Colonic mucosa (tissue), 4 donors: ENCODE data around the gene PPP3CA. TPM values are rescaled to one million over a fixed set of nuclear protein-coding genes. Genes with fewer than 3 reads are reported as not detected.

Experiments used
- DNase-seq: peaks from one replicate; pipeline ENCODE4 v3.0.0-alpha.2; 2020
- H3K27ac ChIP-seq: fragments of 200-600 bp; one replicate; pipeline ENCODE4 v1.8.0; 2021
- H3K27me3 ChIP-seq: fragments of 200-600 bp; one replicate; pipeline ENCODE4 v1.8.0; 2021
- H3K36me3 ChIP-seq: fragments of 200-600 bp; one replicate; pipeline ENCODE4 v1.8.0; 2021
- H3K4me1 ChIP-seq: fragments of 200-600 bp; one replicate; pipeline ENCODE4 v1.8.0; 2021; ENCODE audit warnings: mild to moderate bottlenecking
- H3K4me3 ChIP-seq: fragments of 200-600 bp; one replicate; pipeline ENCODE4 v1.8.0; 2021
- H3K9ac ChIP-seq, 2 donors: one replicate each; pipeline ENCODE4 v1.7.0; 2013; ENCODE audit warnings: control low read depth in 2 of 2, low read depth in 2 of 2, low read length in 2 of 2
- H3K9me3 ChIP-seq: fragments of 200-600 bp; one replicate; pipeline ENCODE4 v1.8.0; 2021
- CTCF ChIP-seq: fragments of 200-600 bp; IDR thresholded peaks from one replicate; pipeline ENCODE4 v1.8.0; 2022; ENCODE audit warnings: antibody characterized with exemption, mild to moderate bottlenecking
- intact Hi-C: fragments of 100-400 bp; cut with DNase I; formaldehyde crosslinking; loops from one replicate; pipeline ENCODE4 v1.14.1; 2022
- total RNA-seq, 2 donors: library from RNA; stranded (reverse); fragmentation: NEBNext Ultra II Directional in 1 of 2; extraction: Animal tissue kit (Norgen Biotek cat#: 25700) in 1 of 2; gene quantifications; one replicate each; pipeline ENCODE4 v1.2.1, GENCODE V29; 2021
- donor health status: healthy.
- donor health status: DM: no; HTN: no; CAD: no.
- donor health status: DM: no; HTN: no; CAD: no.

The PPP3CA gene
- total RNA-seq, 2 donors from 2014 or later: 34.5 to 43.9 TPM

DNA sequence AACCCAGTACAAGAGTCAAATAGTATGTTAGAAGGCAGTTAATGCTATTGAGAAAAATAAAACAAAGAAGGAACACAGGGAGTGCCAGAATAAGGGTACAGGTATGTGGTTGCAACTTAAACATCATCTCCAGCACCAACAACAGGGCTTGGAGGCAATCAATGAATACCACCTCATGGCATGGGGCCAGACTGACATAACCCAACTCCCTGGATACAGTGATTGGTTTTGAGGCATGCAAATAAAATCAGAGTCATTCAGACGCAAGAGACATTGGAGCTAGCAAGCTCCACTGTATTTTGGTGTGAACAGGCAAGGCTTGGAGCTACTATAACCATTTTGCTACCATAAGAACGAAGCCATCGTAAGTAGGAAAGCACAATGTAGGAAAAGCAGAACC is 56.7 kb downstream of the PPP3CA start:
- no peak overlapping the region for H3K9ac ChIP-seq
- H3K27ac ChIP-seq: no peak overlapping the region
- TF ChIP-seq CTCF: no peak
- no peaks in the 10 kb centered on the region for H3K27me3 ChIP-seq
- H3K4me3 ChIP-seq: no peak overlapping the region
- no peaks in the 10 kb centered on the region for H3K9me3 ChIP-seq
- DNase-seq: no peak
- H3K4me1 ChIP-seq: no peaks in the 10 kb centered on the region
- intact Hi-C loops: no loop called here
- H3K36me3 ChIP-seq: no peaks in the 10 kb centered on the region

DNA sequence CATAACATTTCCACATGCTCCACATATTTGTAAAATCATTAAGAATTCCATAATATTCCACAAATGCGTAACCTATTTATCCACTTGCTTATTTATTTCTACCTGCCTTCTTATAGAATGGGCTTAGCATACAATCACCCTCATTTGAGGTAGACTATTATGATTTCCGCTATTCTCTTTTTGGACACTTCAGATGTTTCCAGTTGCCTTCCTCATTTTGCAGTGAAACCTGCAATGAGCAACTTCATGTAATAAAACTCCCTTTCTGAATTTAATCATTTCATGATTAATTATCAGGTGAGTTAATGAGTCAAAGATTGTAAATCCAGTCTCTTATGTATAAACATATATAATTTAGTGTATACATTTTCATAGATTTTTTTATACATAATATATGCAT is 58.0 kb downstream of the PPP3CA start:
- Histone ChIP-seq H3K36me3 (no peaks in the 10 kb centered on the region), H3K9me3 (no peaks in the 10 kb centered on the region), H3K4me1 (no peaks in the 10 kb centered on the region), H3K27me3 (no peaks in the 10 kb centered on the region), H3K9ac (no peak overlapping the region), H3K4me3 (no peak overlapping the region), H3K27ac (no peak overlapping the region)
- intact Hi-C loops: no loop called here
- no peak for TF ChIP-seq CTCF
- DNase-seq: no peak

DNA sequence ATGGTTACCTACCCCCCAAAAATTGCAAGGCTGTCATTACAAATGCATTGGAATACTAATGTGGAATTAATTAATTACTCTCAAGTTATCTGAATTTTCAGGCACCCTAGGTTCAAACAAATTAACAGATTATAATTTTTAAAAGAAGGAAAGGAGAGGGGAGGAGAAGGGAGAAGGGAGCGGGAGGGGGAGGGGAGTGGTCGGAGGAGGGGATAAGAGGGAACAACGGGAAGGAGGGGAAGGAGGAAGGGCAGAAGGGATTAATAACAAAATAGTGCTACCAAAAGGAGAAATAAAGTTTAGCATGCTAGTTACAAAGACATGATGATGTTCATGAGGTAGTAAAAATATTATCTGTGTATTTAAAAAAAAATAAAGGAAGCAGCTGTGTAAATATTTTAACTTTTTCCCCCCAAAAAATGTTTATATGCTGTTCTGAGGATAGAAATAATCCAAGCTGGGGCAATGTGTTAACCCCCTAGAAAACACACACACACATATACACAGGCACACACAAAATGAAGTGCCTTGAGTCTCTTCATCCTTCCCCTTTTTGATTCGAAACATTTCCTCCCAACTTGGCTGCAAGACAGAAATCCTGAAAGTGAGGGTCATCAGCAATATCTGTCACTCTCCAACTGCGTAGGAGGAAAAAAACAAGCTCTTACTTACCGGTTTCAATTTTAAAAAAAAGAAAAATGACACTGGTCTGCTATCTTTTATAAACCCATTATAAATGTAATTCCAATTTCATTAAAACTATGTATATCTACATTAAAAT is 58.8 kb downstream of the PPP3CA start:
- Histone ChIP-seq H3K4me1 (no peaks in the 10 kb centered on the region), H3K9ac (no peak overlapping the region), H3K27me3 (no peaks in the 10 kb centered on the region), H3K9me3 (no peaks in the 10 kb centered on the region), H3K27ac (no peak overlapping the region), H3K4me3 (no peak overlapping the region), H3K36me3 (no peaks in the 10 kb centered on the region)
- TF ChIP-seq CTCF: no peak
- no peak for DNase-seq
- intact Hi-C loops: no loop called here

GRCh38 chr4:101287324-101287723 is 60.0 kb downstream of the PPP3CA start:
- Histone ChIP-seq H3K36me3 (no peaks in the 10 kb centered on the region), H3K27me3 (no peaks in the 10 kb centered on the region), H3K27ac (no peak overlapping the region), H3K4me3 (no peak overlapping the region), H3K4me1 (no peaks in the 10 kb centered on the region), H3K9ac (no peak overlapping the region), H3K9me3 (no peaks in the 10 kb centered on the region)
- no peak for TF ChIP-seq CTCF
- no peak for DNase-seq
- intact Hi-C loops: no loop called here

DNA sequence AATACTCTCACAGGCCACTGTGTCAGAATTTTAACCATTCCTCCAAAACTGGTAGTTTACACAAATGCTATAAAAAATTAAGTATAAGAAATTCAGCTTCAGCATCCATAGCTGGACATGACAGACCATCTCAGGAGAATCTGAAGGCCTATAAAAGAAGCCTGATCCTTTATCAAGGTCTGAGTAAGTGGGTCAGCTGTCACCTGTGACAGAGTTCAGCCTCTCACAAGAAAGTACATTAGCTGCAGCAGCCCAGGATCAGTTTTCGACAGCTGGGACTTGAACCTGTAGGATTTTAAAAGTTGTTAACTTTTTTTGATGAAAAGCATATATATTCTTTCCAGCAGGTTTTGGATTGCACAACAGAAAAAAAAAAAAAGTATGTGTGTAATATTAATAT is 60.7 kb downstream of the PPP3CA start:
- Histone ChIP-seq H3K9me3 (no peaks in the 10 kb centered on the region), H3K27ac (no peak overlapping the region), H3K4me3 (no peak overlapping the region), H3K9ac (no peak overlapping the region), H3K27me3 (no peaks in the 10 kb centered on the region), H3K4me1 (no peaks in the 10 kb centered on the region), H3K36me3 (no peaks in the 10 kb centered on the region)
- no peak for DNase-seq
- no peak for TF ChIP-seq CTCF
- intact Hi-C loops: no loop called here
